Body of pancreas (tissue), 4 donors: ENCODE data around the gene FAM3D.

ENCODE experiments used
- POLR2A ChIP-seq, 3 donors: fragments of 450-650 bp; IDR thresholded peaks; one replicate each; pipeline ENCODE4 v1.6.1; 2016; ENCODE audit warnings: antibody characterized with exemption in 3 of 3, mild to moderate bottlenecking in 2 of 3
- TF ChIP-seq, protein P1 (sequence below), 7 experiments: fragments of 450-650 bp in 4 of 7; fragments of 200-600 bp in 3 of 7; sonication (generic) in 3 of 7; IDR thresholded peaks; one replicate each; pipeline ENCODE4 v1.5.1; 2016 to 2019; ENCODE audit warnings: antibody characterized with exemption in 7 of 7

DNA sequence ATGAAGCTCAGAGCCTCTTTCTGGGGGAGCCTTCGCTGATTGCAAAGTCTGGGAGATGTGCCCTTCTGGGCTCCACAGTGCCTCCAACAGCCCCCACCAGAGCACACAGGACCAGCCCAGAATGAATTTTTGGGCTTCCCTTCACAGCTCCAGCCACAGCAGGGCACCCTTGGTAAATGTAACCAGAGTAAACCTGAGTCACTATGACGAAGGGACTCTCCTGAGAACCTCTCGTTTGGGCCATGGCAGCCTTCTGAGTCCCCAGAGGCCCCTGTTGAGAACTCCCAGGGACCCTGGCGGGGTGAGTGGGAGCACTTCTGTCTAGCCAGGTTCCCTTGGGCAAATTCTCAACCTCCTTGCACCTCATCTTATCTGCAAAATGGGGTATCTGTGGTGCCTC lies 20.8 kb downstream of the FAM3D start:
- TF ChIP-seq, protein P1, sequence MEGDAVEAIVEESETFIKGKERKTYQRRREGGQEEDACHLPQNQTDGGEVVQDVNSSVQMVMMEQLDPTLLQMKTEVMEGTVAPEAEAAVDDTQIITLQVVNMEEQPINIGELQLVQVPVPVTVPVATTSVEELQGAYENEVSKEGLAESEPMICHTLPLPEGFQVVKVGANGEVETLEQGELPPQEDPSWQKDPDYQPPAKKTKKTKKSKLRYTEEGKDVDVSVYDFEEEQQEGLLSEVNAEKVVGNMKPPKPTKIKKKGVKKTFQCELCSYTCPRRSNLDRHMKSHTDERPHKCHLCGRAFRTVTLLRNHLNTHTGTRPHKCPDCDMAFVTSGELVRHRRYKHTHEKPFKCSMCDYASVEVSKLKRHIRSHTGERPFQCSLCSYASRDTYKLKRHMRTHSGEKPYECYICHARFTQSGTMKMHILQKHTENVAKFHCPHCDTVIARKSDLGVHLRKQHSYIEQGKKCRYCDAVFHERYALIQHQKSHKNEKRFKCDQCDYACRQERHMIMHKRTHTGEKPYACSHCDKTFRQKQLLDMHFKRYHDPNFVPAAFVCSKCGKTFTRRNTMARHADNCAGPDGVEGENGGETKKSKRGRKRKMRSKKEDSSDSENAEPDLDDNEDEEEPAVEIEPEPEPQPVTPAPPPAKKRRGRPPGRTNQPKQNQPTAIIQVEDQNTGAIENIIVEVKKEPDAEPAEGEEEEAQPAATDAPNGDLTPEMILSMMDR (IDR thresholded peaks at IDR 0.05) = no peak
- no peak for TF ChIP-seq POLR2A (IDR thresholded peaks at IDR 0.05)
